NOMO-1 (cell line): Measurements from ENCODE around the gene ST6GALNAC1.

Source experiments
- DNase-seq, 2 experiments: peaks; one replicate each; lab custom pipeline; 2025; ENCODE audit not compliant: unreplicated experiment in 2 of 2; lab: John Stamatoyannopoulos, UW

ST6GALNAC1 gene, protein sequence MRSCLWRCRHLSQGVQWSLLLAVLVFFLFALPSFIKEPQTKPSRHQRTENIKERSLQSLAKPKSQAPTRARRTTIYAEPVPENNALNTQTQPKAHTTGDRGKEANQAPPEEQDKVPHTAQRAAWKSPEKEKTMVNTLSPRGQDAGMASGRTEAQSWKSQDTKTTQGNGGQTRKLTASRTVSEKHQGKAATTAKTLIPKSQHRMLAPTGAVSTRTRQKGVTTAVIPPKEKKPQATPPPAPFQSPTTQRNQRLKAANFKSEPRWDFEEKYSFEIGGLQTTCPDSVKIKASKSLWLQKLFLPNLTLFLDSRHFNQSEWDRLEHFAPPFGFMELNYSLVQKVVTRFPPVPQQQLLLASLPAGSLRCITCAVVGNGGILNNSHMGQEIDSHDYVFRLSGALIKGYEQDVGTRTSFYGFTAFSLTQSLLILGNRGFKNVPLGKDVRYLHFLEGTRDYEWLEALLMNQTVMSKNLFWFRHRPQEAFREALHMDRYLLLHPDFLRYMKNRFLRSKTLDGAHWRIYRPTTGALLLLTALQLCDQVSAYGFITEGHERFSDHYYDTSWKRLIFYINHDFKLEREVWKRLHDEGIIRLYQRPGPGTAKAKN

GRCh38 chr17:76643553-76644148 is at the start of gene ST6GALNAC1:
Gene ST6GALNAC1 (minus strand): TSS chr17:76643757. CDS start chr17:76643638, 119 bp downstream.
- no peak for DNase-seq

DNA sequence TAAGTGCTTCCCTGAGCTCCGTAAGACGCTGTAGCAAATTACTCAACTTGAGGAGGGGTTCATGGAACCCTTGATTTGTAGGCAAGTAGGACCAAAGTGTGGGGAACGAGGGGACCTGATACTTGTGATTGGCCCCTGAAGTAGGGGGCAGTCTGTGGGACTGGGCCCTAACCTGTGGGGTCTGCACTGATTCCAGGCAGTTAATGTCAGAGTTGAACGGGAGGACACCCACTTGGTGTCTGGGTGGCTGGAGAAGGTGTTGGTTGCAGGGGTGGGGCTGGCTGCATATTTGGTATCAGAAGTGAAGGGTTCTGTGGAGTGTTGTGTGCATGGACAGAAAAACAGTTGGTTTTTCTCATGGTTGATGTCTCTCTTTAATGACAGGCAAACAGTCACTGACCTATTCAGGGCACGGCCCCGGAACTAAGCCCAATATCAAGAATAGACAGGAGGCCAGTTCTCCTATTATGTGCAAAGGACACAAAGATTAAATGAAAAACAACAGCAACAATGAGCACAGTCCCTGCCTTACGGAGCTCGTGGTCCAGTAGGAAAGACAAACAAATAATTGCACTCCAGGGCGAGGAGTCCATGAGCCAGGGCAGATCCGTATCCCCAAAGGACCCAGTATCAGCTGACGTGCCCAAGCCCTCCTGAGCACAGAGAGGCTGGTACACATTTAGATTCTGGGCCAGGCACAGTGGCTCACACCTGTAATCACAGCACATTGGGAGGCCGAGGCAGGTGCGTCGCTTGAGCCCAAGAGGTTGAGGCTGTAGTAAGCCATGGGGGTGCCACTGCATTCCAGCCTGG is 48.0 kb upstream of the ST6GALNAC1 start:
- no peak for DNase-seq

GRCh38 chr17:76690596-76691280 is 47.2 kb upstream of the ST6GALNAC1 start:
- no peak for DNase-seq

- DNase-seq = no peak
These were observed 46.3 kb upstream of the ST6GALNAC1 start for GRCh38 chr17:76689859-76690258.

- no peak for DNase-seq
These were observed 44.6 kb upstream of the ST6GALNAC1 start for GRCh38 chr17:76688165-76688622.

- DNase-seq = no peak
These were observed 44.0 kb upstream of the ST6GALNAC1 start for GRCh38 chr17:76687298-76688164.

GRCh38 chr17:76686538-76687297 is 43.2 kb upstream of the ST6GALNAC1 start:
- no peak for DNase-seq

- no peak for DNase-seq
These were observed 42.3 kb upstream of the ST6GALNAC1 start for GRCh38 chr17:76685846-76686245.

- no peak for DNase-seq
These were observed 41.8 kb upstream of the ST6GALNAC1 start for GRCh38 chr17:76685366-76685765.

GRCh38 chr17:76684756-76685155 is 41.2 kb upstream of the ST6GALNAC1 start:
- DNase-seq = no peak

- no peak for DNase-seq
These were observed 40.6 kb upstream of the ST6GALNAC1 start for GRCh38 chr17:76683921-76684745.

DNA sequence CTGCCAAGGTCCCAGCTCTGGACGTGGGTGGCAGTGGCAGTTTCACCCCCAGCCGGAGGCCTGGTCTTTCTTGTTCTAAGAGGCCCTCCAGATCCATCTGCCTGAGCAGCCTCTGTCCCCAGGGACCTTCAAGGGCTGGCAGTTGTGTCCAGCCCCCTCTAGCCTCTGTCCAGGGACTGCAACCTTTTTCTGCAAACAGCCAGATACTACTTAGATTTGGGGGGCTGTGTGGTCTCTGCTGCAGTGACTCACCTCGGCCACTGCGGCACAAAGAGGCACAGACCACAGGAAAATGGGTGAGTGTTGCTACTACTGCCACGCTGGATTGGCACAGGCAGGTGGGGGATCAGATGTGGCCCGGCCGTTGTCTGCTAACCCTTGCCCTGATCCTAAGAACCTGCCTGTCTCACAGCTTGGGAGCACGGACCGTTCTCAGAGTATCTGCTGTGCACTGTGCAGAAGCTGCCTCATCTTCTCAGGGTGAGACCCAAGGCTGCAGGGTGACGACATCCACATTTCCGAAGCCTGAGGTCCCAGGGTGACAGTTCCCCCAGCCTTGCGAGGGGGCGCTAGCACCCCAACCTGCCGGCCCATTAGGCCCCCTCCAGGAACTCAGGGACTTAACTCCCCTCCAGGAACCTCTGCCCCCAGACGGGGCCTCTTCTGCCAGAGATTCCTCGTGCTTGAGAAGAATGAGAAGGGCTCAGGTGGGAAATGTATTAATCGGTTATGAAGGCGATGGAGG is 39.6 kb upstream of the ST6GALNAC1 start:
- no peak for DNase-seq

- no peak for DNase-seq
These were observed 38.7 kb upstream of the ST6GALNAC1 start for GRCh38 chr17:76682296-76682695.

- peak; percentile 49 to 60 for DNase-seq
These were observed 37.9 kb upstream of the ST6GALNAC1 start for GRCh38 chr17:76681222-76682137.

- no peak for DNase-seq
These were observed 35.7 kb upstream of the ST6GALNAC1 start for GRCh38 chr17:76679239-76679638.

- DNase-seq = no peak
These were observed 34.8 kb upstream of the ST6GALNAC1 start for GRCh38 chr17:76678330-76678729.
